T-cell (primary cell): Measurements from ENCODE around the gene TSPYL4. TPM values are rescaled to one million over a fixed set of nuclear protein-coding genes. Genes with fewer than 3 reads are reported as not detected.

Source experiments
- ATAC-seq, 4 experiments: fragments of 200-7000 bp in 3 of 4; fragments of 150-1000 bp in 1 of 4; cut with Tn5 transposase; replicated peaks in 1 of 4; 1 replicate in 3 of 4; 2 replicates in 1 of 4; pipeline ENCODE4 v1.10.0; 2021; ENCODE audit warnings: moderate library complexity in 3 of 4, mild to moderate bottlenecking in 2 of 4, moderate number of reproducible peaks in 1 of 4
- CTCF ChIA-PET, 2 donors: fragments of 300-600 bp; sonication (Branson Sonifier 250); formaldehyde crosslinking; loops; one replicate each; lab custom pipeline; 2022; ENCODE audit warnings: antibody characterized with exemption in 2 of 2; lab: Charles Lee
- POLR2A ChIA-PET, 2 donors: fragments of 300-600 bp; sonication (Branson Sonifier 250); formaldehyde crosslinking; loops; one replicate each; lab custom pipeline; 2022; ENCODE audit warnings: antibody characterized with exemption in 2 of 2; lab: Charles Lee
- DNase-seq, 35 experiments: peaks; one replicate each; pipeline versions ENCODE4 v3.0.0 to v3.0.0-alpha.2; 2013 to 2023
- H3K27ac ChIP-seq: one replicate; pipeline ENCODE4 v1.5.1; 2013; ENCODE audit warnings: low read length
- H3K27me3 ChIP-seq, 2 experiments: replicated peaks in 1 of 2; 1 replicate in 1 of 2; 2 replicates in 1 of 2; pipeline versions ENCODE4 v1.6.1 to v1.7.0; 2013; ENCODE audit warnings: low read length in 1 of 2, mixed read lengths in 1 of 2; ENCODE audit not compliant: control insufficient read depth in 2 of 2, insufficient read depth in 2 of 2; ENCODE audit errors: extremely low read depth in 1 of 2
- H3K36me3 ChIP-seq, 2 donors: 1 replicate in 1 of 2; 2 replicates in 1 of 2; pipeline versions ENCODE4 v1.6.1 to v1.7.0; 2013; ENCODE audit warnings: low read length in 1 of 2; ENCODE audit not compliant: control insufficient read depth in 2 of 2, insufficient read depth in 1 of 2; ENCODE audit errors: extremely low read depth in 1 of 2
- H3K4me1 ChIP-seq, 2 experiments: 1 replicate in 1 of 2; 2 replicates in 1 of 2; pipeline versions ENCODE4 v1.6.1 to v1.7.0; 2013; ENCODE audit warnings: low read length in 2 of 2, mixed read lengths in 1 of 2; ENCODE audit not compliant: insufficient read depth in 2 of 2, control insufficient read depth in 1 of 2; ENCODE audit errors: extremely low read depth in 1 of 2
- H3K4me3 ChIP-seq, 2 donors: 1 replicate in 1 of 2; 2 replicates in 1 of 2; pipeline versions ENCODE4 v1.5.1 to v1.7.0; 2013; ENCODE audit warnings: mild to moderate bottlenecking in 2 of 2, low read length in 1 of 2, moderate library complexity in 1 of 2; ENCODE audit not compliant: control insufficient read depth in 1 of 2; ENCODE audit errors: extremely low read depth in 1 of 2
- H3K9me3 ChIP-seq: 2 replicates; pipeline ENCODE4 v1.7.0; 2013
- H3K27ac Mint-ChIP-seq, 2 donors: one replicate each; pipeline ENCODE4 v1.8.0; 2020 to 2021; ENCODE audit warnings: mild to moderate bottlenecking in 2 of 2, mixed read lengths in 2 of 2
- H3K27me3 Mint-ChIP-seq, 2 donors: one replicate each; pipeline ENCODE4 v1.8.0; 2021 to 2022; ENCODE audit warnings: mixed read lengths in 2 of 2
- H3K36me3 Mint-ChIP-seq: one replicate; pipeline ENCODE4 v1.8.0; 2021; ENCODE audit warnings: mixed read lengths
- H3K4me1 Mint-ChIP-seq, 3 donors: one replicate each; pipeline ENCODE4 v1.8.0; 2020 to 2022; ENCODE audit warnings: mixed read lengths in 3 of 3, mild to moderate bottlenecking in 1 of 3
- H3K4me3 Mint-ChIP-seq, 3 donors: one replicate each; pipeline ENCODE4 v1.8.0; 2020 to 2022; ENCODE audit warnings: mild to moderate bottlenecking in 3 of 3, mixed read lengths in 3 of 3, moderate library complexity in 3 of 3
- H3K9me3 Mint-ChIP-seq, 3 donors: one replicate each; pipeline ENCODE4 v1.8.0; 2020 to 2022; ENCODE audit warnings: mixed read lengths in 3 of 3
- WGBS: methylation state at CpG from one replicate; pipeline ENCODE4 v1.1.5; 2013; ENCODE audit warnings: missing lambda C conversion rate; ENCODE audit not compliant: insufficient coverage; 5-methylcytosine and 5-hydroxymethylcytosine counted together
- total RNA-seq, 35 experiments: library from RNA in 6 of 35; stranded (reverse) in 6 of 35; fragments of 120-200 nt in 1 of 35; gene quantifications; one replicate each; pipeline versions ENCODE4 v1.2.1 to v1.2.4 and lab custom pipeline; 2013 to 2026

TSPYL4 gene
- total RNA-seq, 5 donors from 2014 or later (not counting 1 experiment from before 2014, with no cell fraction given) = 18.6 to 60.2 (median 22.4) TPM

GRCh38 chr6:116218866-116219265 is 35.0 kb downstream of the TSPYL4 start:
- no peak overlapping the region for H3K27ac Mint-ChIP-seq
- POLR2A ChIA-PET = no interaction called here
- ATAC-seq = no peak

GRCh38 chr6:116218172-116218633 is 35.7 kb downstream of the TSPYL4 start:
- Mint-ChIP-seq H3K4me3 (no peak overlapping the region), H3K27ac (no peak overlapping the region), H3K4me1 (peaks cover 5 to 9% (median 6%) of the 10 kb centered on the region in 3 donors), H3K36me3 (peaks cover 14% of the 10 kb centered on the region), H3K9me3 (no peaks in the 10 kb centered on the region), H3K27me3 (no peaks in the 10 kb centered on the region)
- no peaks in the 10 kb centered on the region for H3K4me1 ChIP-seq
- H3K4me3 ChIP-seq = no peak overlapping the region
- peak in 1 of 35 experiments; percentile 17 for DNase-seq
- no peaks in the 10 kb centered on the region for H3K9me3 ChIP-seq
- CTCF ChIA-PET = interaction anchor here (0.6 to 2.6 kb wide), 31 partner anchors 8 to 534 kb away, joined by 3 to 11 read pairs (median 4); partner anchors contain the start of gene TSPYL4 (in 2 of the 2)
- POLR2A ChIA-PET = interaction anchor here (0.5 to 0.9 kb wide), 4 partner anchors 32 to 430 kb away, joined by 3 to 5 read pairs (median 3); no protein-coding TSS in a partner anchor
- H3K27me3 ChIP-seq = no peaks in the 10 kb centered on the region
- peaks cover 0 to 12% of the 10 kb centered on the region in 2 donors for H3K36me3 ChIP-seq
- ATAC-seq = no peak
- H3K27ac ChIP-seq = no peak overlapping the region
- WGBS = no CpG with 5 or more reads among the region's 3 CpGs

More at GRCh38 chr6:116218866-116219265, 35.0 kb downstream of the TSPYL4 start:
- Mint-ChIP-seq H3K4me1 (peaks cover 5 to 9% (median 6%) of the 10 kb centered on the region in 3 donors), H3K27me3 (no peaks in the 10 kb centered on the region), H3K4me3 (no peak overlapping the region), H3K9me3 (no peaks in the 10 kb centered on the region), H3K36me3 (peaks cover 18% of the 10 kb centered on the region)
- Histone ChIP-seq H3K9me3 (no peaks in the 10 kb centered on the region), H3K27ac (no peak overlapping the region), H3K4me3 (no peak overlapping the region), H3K27me3 (no peaks in the 10 kb centered on the region), H3K4me1 (no peaks in the 10 kb centered on the region), H3K36me3 (peaks cover 0 to 17% of the 10 kb centered on the region in 2 donors)
- 84% methylated on average over 3 of the region's 5 CpGs for WGBS
- no peak for DNase-seq
- CTCF ChIA-PET = interaction anchor here (0.7 to 2.6 kb wide), 11 partner anchors 9 to 342 kb away, joined by 3 to 10 read pairs (median 6); no protein-coding TSS in a partner anchor

GRCh38 chr6:116217069-116217468 is 36.8 kb downstream of the TSPYL4 start:
- ATAC-seq = peak in 3 of 4 experiments; percentile 48 to 59 (median 54)
- H3K4me3 ChIP-seq = no peak overlapping the region
- no peaks in the 10 kb centered on the region for H3K27me3 ChIP-seq

GRCh38 chr6:116215414-116215813 is 38.5 kb downstream of the TSPYL4 start:
- POLR2A ChIA-PET = interaction anchor here in 1 of 2 donors (0.7 kb wide), 1 partner anchor 28 kb away, joined by 3 read pairs; no protein-coding TSS in a partner anchor

More at GRCh38 chr6:116217069-116217468, 36.8 kb downstream of the TSPYL4 start:
- H3K27me3 Mint-ChIP-seq = no peaks in the 10 kb centered on the region
- H3K27ac ChIP-seq = no peak overlapping the region
- no peaks in the 10 kb centered on the region for H3K4me1 ChIP-seq
- ChIA-PET CTCF (interaction anchor here (0.6 to 2.6 kb wide), 25 partner anchors 9 to 630 kb away, joined by 3 to 11 read pairs (median 4); partner anchors contain the start of genes TSPYL1 (in 1 of the 2) and TSPYL4 (in 1 of the 2)), POLR2A (interaction anchor here in 1 of 2 donors (0.6 to 1.1 kb wide), 4 partner anchors 37 to 449 kb away, joined by 3 to 5 read pairs (median 3); partner anchors contain the start of gene TSPYL4)
- H3K9me3 ChIP-seq = no peaks in the 10 kb centered on the region
- DNase-seq = peak in 1 of 35 experiments; percentile 58
- H3K4me1 Mint-ChIP-seq = peaks cover 5 to 9% (median 6%) of the 10 kb centered on the region in 3 donors
- peak overlapping the region; percentile 19 to 66 for H3K27ac Mint-ChIP-seq
- H3K4me3 Mint-ChIP-seq = no peak overlapping the region
- peaks cover 10% of the 10 kb centered on the region for H3K36me3 Mint-ChIP-seq
- peaks cover 0 to 5% of the 10 kb centered on the region in 2 donors for H3K36me3 ChIP-seq
- no CpG with 5 or more reads among the region's 1 CpG for WGBS
- no peaks in the 10 kb centered on the region for H3K9me3 Mint-ChIP-seq

GRCh38 chr6:116214681-116215080 is 39.2 kb downstream of the TSPYL4 start:
- Mint-ChIP-seq H3K27me3 (no peaks in the 10 kb centered on the region), H3K27ac (no peak overlapping the region), H3K9me3 (no peaks in the 10 kb centered on the region), H3K4me1 (peaks cover 5 to 9% (median 6%) of the 10 kb centered on the region in 3 donors), H3K36me3 (peaks cover 2% of the 10 kb centered on the region), H3K4me3 (no peak overlapping the region)
- ChIA-PET CTCF (interaction anchor here in 1 of 2 donors (0.7 kb wide), 1 partner anchor 54 kb away, joined by 3 read pairs; no protein-coding TSS in a partner anchor), POLR2A (interaction anchor here in 1 of 2 donors (0.7 kb wide), 1 partner anchor 27 kb away, joined by 3 read pairs; no protein-coding TSS in a partner anchor)
- Histone ChIP-seq H3K9me3 (no peaks in the 10 kb centered on the region), H3K27me3 (no peaks in the 10 kb centered on the region), H3K4me1 (no peaks in the 10 kb centered on the region), H3K4me3 (no peak overlapping the region), H3K27ac (no peak overlapping the region), H3K36me3 (peaks cover 0 to 2% of the 10 kb centered on the region in 2 donors)
- ATAC-seq (no peak), DNase-seq (no peak)
- no CpG with 5 or more reads among the region's 1 CpG for WGBS

More at GRCh38 chr6:116215414-116215813, 38.5 kb downstream of the TSPYL4 start:
- no peaks in the 10 kb centered on the region for H3K9me3 ChIP-seq
- H3K27ac Mint-ChIP-seq = no peak overlapping the region
- H3K36me3 ChIP-seq = peaks cover 0 to 2% of the 10 kb centered on the region in 2 donors
- no peak for ATAC-seq
- no peak for DNase-seq
- peaks cover 5 to 9% (median 6%) of the 10 kb centered on the region in 3 donors for H3K4me1 Mint-ChIP-seq
- no peaks in the 10 kb centered on the region for H3K27me3 ChIP-seq
- peaks cover 2% of the 10 kb centered on the region for H3K36me3 Mint-ChIP-seq
- H3K4me3 Mint-ChIP-seq = no peak overlapping the region
- no CpG with 5 or more reads among the region's 5 CpGs for WGBS
- no peak overlapping the region for H3K27ac ChIP-seq
- H3K27me3 Mint-ChIP-seq = no peaks in the 10 kb centered on the region
- CTCF ChIA-PET = interaction anchor here in 1 of 2 donors (0.7 kb wide), 1 partner anchor 53 kb away, joined by 3 read pairs; no protein-coding TSS in a partner anchor
- no peaks in the 10 kb centered on the region for H3K9me3 Mint-ChIP-seq
- no peaks in the 10 kb centered on the region for H3K4me1 ChIP-seq
- no peak overlapping the region for H3K4me3 ChIP-seq

GRCh38 chr6:116210750-116211425 is 43.0 kb downstream of the TSPYL4 start:
- no peaks in the 10 kb centered on the region for H3K9me3 ChIP-seq
- no peaks in the 10 kb centered on the region for H3K4me1 ChIP-seq
- no peak for ATAC-seq
- no peak overlapping the region for H3K27ac ChIP-seq
- no peaks in the 10 kb centered on the region for H3K27me3 Mint-ChIP-seq
- H3K27me3 ChIP-seq = no peaks in the 10 kb centered on the region
- no peak overlapping the region for H3K4me3 Mint-ChIP-seq
- no peak for DNase-seq
- H3K36me3 Mint-ChIP-seq = peaks cover 6% of the 10 kb centered on the region
- WGBS = 100% methylated on average over 1 of the region's 3 CpGs
- H3K9me3 Mint-ChIP-seq = no peaks in the 10 kb centered on the region
- ChIA-PET CTCF (interaction anchor here (0.6 to 1.1 kb wide), 3 partner anchors 7 to 26 kb away, joined by 3 read pairs; no protein-coding TSS in a partner anchor), POLR2A (no interaction called here)
- H3K4me1 Mint-ChIP-seq = no peaks in the 10 kb centered on the region
- no peak overlapping the region for H3K4me3 ChIP-seq
- no peak overlapping the region for H3K27ac Mint-ChIP-seq
- H3K36me3 ChIP-seq = peaks cover 0 to 2% of the 10 kb centered on the region in 2 donors
